UCSD-AML1 (cell line): ENCODE results near the gene TSKU.
"Not testable (repeated sequence)": the region's sequence is repeated elsewhere in the genome, so short reads cannot be mapped to it uniquely, and the experiment has no call there.

Experiments used
- DNase-seq: peaks from one replicate; lab custom pipeline; 2025; ENCODE audit not compliant: unreplicated experiment; lab: John Stamatoyannopoulos, UW

TSKU gene

GRCh38 chr11:76800466-76801200, 17.5 kb downstream of the TSKU start:
- no peak for DNase-seq

- DNase-seq, result no peak
Measured at GRCh38 chr11:76801225-76801624, 18.1 kb downstream of the TSKU start.

GRCh38 chr11:76801736-76802135, 18.6 kb downstream of the TSKU start:
- no peak for DNase-seq

- no peak for DNase-seq
Measured at GRCh38 chr11:76802151-76802550, 19.0 kb downstream of the TSKU start.

- DNase-seq, result no peak
Measured at GRCh38 chr11:76802621-76803020, 19.5 kb downstream of the TSKU start.

GRCh38 chr11:76803023-76803422, 19.9 kb downstream of the TSKU start:
- DNase-seq, result no peak

- DNase-seq, result no peak
Measured at GRCh38 chr11:76803811-76804600, 20.9 kb downstream of the TSKU start.

- DNase-seq, result peak; percentile 59
Measured at GRCh38 chr11:76805206-76805913, 22.2 kb downstream of the TSKU start.

- DNase-seq, result no peak
Measured at GRCh38 chr11:76806131-76806530, 23.0 kb downstream of the TSKU start.

GRCh38 chr11:76806608-76807205, 23.6 kb downstream of the TSKU start:
- no peak for DNase-seq

GRCh38 chr11:76807206-76807875, 24.2 kb downstream of the TSKU start:
- DNase-seq, result peak; percentile 84

- DNase-seq, result no peak
Measured at GRCh38 chr11:76808171-76808570, 25.0 kb downstream of the TSKU start.

- no peak for DNase-seq
Measured at GRCh38 chr11:76808996-76809395, 25.8 kb downstream of the TSKU start.

- DNase-seq, result peak; percentile 46
Measured at GRCh38 chr11:76810151-76810853, 27.1 kb downstream of the TSKU start.

GRCh38 chr11:76811259-76811658, 28.1 kb downstream of the TSKU start:
- no peak for DNase-seq

GRCh38 chr11:76814414-76814813, 31.3 kb downstream of the TSKU start:
- DNase-seq, result no peak

GRCh38 chr11:76815678-76816077, 32.5 kb downstream of the TSKU start:
- not testable (repeated sequence) for DNase-seq

- no peak for DNase-seq
Measured at GRCh38 chr11:76820184-76820566, 37.0 kb downstream of the TSKU start.

- DNase-seq, result not testable (repeated sequence)
Measured at GRCh38 chr11:76821396-76821795, 38.2 kb downstream of the TSKU start.

GRCh38 chr11:76822406-76822805, 39.2 kb downstream of the TSKU start:
- DNase-seq, result no peak
